SH-SY5Y (cell line): Measurements from ENCODE around the gene RAP2C.

Source experiments
- GATA2 ChIP-seq: IDR thresholded peaks from 2 replicates; pipeline ENCODE4 v1.6.1; 2011; ENCODE audit warnings: mild to moderate bottlenecking, low read depth, low read length
- GATA3 ChIP-seq: IDR thresholded peaks from 2 replicates; pipeline ENCODE4 v1.6.1; 2011; ENCODE audit warnings: low read depth, mild to moderate bottlenecking, low read length, moderate library complexity

DNA sequence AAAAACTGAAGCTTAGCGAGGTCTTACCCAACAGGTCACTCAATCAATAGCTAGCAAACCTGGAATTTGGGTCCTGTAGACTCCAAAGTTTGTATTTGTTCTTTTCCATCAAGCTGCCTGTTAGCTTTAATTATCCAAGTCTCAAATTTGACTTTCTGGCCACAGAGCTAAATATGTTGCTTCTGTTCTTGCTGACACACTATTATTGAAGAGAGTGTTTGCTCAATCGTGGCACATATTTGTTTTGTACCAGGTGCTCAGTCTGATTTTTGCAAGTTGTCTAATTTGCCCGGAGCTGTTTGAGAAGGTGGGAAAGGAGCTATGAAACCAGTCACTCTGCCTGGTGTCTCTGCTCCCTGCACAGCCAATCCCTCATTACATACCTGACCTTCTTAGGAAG lies 49.7 kb downstream of the RAP2C start:
- no peak for TF ChIP-seq GATA3
- TF ChIP-seq GATA2, result no peak
